Endothelial cell (in vitro differentiated cells): ENCODE data around the gene SNAP29. TPM values are rescaled to one million over a fixed set of nuclear protein-coding genes. Genes with fewer than 3 reads are reported as not detected.
"Not testable (repeated sequence)": the region's sequence is repeated elsewhere in the genome, so short reads cannot be mapped to it uniquely, and the experiment has no call there.

ENCODE experiments used
- DNase-seq: peaks from one replicate; pipeline ENCODE4 v3.0.0; 2021; ENCODE audit warnings: low spot score
- H3K27ac Mint-ChIP-seq: one replicate; pipeline ENCODE4 v1.8.0; 2021; ENCODE audit warnings: mixed read lengths, inconsistent platforms; ENCODE audit not compliant: unreplicated experiment
- H3K27me3 Mint-ChIP-seq: one replicate; pipeline ENCODE4 v1.8.0; 2021; ENCODE audit warnings: mild to moderate bottlenecking, moderate library complexity, mixed read lengths, inconsistent platforms; ENCODE audit not compliant: unreplicated experiment
- H3K36me3 Mint-ChIP-seq: one replicate; pipeline ENCODE4 v1.8.0; 2021; ENCODE audit warnings: mild to moderate bottlenecking, low read depth, mixed read lengths, inconsistent platforms; ENCODE audit not compliant: unreplicated experiment
- H3K4me1 Mint-ChIP-seq: one replicate; pipeline ENCODE4 v1.8.0; 2021; ENCODE audit warnings: mild to moderate bottlenecking, mixed read lengths, inconsistent platforms; ENCODE audit not compliant: unreplicated experiment
- H3K4me3 Mint-ChIP-seq: one replicate; pipeline ENCODE4 v1.8.0; 2021; ENCODE audit warnings: mild to moderate bottlenecking, mixed read lengths, inconsistent platforms; ENCODE audit not compliant: unreplicated experiment
- H3K9me3 Mint-ChIP-seq: one replicate; pipeline ENCODE4 v1.8.0; 2021; ENCODE audit warnings: mixed read lengths, inconsistent platforms; ENCODE audit not compliant: unreplicated experiment
- total RNA-seq: library from RNA; stranded (reverse); fragmentation: NEBNext Ultra II Directional; extraction: Animal tissue kit (Norgen Biotek cat#: 25700); gene quantifications from one replicate; pipeline ENCODE4 v1.2.1, GENCODE V29; 2021; ENCODE audit not compliant: unreplicated experiment
- TF ChIP-seq, protein P1 (sequence below): fragments of 200-600 bp; sonication (generic); IDR thresholded peaks from one replicate; pipeline ENCODE4 v1.5.0; 2021; ENCODE audit warnings: antibody characterized with exemption; ENCODE audit not compliant: unreplicated experiment

Gene SNAP29
- total RNA-seq, 1 donor from 2014 or later = 22.7 TPM

DNA sequence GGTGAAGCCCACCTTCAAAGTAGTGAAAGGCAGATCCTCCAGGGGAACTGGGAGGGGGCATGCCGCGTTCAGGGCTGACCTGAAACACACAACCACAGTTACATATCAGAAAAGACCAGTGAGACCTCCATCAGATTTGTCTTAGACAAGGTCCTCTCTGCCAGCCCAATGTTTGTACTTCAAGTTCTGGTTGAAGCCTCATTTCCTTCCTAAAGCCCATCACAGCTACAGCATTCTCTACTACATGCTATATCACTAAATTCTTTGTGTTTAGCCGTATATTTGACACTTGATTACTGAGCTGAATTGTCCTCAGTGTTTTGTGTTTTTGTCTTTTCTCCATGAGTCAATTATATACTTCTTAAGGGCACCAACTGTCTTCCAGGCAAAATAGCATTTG is 40.3 kb upstream of the SNAP29 start:
- Mint-ChIP-seq H3K27ac (no peak overlapping the region), H3K27me3 (no peaks in the 10 kb centered on the region), H3K4me3 (no peak overlapping the region), H3K9me3 (no peaks in the 10 kb centered on the region), H3K36me3 (peaks cover 28% of the 10 kb centered on the region), H3K4me1 (no peaks in the 10 kb centered on the region)
- no peak for DNase-seq
- TF ChIP-seq, protein P1, sequence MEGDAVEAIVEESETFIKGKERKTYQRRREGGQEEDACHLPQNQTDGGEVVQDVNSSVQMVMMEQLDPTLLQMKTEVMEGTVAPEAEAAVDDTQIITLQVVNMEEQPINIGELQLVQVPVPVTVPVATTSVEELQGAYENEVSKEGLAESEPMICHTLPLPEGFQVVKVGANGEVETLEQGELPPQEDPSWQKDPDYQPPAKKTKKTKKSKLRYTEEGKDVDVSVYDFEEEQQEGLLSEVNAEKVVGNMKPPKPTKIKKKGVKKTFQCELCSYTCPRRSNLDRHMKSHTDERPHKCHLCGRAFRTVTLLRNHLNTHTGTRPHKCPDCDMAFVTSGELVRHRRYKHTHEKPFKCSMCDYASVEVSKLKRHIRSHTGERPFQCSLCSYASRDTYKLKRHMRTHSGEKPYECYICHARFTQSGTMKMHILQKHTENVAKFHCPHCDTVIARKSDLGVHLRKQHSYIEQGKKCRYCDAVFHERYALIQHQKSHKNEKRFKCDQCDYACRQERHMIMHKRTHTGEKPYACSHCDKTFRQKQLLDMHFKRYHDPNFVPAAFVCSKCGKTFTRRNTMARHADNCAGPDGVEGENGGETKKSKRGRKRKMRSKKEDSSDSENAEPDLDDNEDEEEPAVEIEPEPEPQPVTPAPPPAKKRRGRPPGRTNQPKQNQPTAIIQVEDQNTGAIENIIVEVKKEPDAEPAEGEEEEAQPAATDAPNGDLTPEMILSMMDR = no peak

DNA sequence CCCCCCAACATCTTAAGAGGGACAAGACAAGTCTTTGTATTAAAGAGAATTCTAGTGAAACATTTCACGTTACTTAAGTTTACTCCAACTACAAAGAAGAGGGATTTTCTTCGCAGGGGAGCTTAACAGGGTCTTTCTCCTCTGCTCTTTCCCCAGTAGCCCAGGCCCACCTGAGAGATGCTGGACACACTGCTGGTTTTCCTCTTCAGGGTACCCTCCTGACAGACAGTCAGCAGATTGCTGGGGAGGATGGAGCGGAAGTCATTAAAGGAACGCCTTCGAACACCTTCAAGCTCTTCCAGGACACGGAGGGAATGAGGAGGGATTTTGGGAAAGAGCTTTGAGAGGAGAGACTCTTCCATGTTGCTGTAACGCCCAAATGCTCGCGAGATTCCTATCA is 39.3 kb upstream of the SNAP29 start:
- Mint-ChIP-seq H3K9me3 (no peaks in the 10 kb centered on the region), H3K27me3 (no peaks in the 10 kb centered on the region), H3K4me1 (no peaks in the 10 kb centered on the region), H3K36me3 (peaks cover 28% of the 10 kb centered on the region), H3K27ac (no peak overlapping the region), H3K4me3 (no peak overlapping the region)
- TF ChIP-seq, protein P1 = no peak
- no peak for DNase-seq

DNA sequence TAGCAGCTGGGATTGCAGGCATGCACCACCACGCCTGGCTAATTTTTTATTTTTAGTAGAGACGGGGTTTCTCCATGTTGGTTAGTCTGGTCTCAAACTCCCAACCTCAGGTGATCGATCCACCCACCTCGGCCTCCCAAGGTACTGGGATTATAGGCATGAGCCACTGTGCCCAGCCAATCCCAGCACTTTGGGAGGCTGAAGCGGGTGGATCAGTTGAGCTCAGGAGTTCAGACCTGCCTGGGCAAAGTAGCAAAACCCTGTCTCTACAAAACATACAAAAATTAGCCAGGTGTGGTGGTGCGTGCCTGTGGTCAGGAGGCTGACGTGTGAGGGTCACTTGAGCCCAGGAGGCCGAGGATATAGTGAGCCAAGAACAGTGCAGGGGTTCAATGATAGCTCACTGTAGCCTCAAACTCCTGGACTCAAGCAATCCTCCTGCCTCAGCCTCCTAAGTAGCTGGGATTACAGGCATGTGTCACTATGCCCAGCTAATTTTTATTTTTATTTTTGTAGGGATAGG is 37.0 kb upstream of the SNAP29 start:
- DNase-seq, H3K9me3 Mint-ChIP-seq, H3K4me1 Mint-ChIP-seq, H3K4me3 Mint-ChIP-seq, H3K27ac Mint-ChIP-seq, H3K27me3 Mint-ChIP-seq: not testable (repeated sequence)
- peaks cover 22% of the 10 kb centered on the region for H3K36me3 Mint-ChIP-seq

DNA sequence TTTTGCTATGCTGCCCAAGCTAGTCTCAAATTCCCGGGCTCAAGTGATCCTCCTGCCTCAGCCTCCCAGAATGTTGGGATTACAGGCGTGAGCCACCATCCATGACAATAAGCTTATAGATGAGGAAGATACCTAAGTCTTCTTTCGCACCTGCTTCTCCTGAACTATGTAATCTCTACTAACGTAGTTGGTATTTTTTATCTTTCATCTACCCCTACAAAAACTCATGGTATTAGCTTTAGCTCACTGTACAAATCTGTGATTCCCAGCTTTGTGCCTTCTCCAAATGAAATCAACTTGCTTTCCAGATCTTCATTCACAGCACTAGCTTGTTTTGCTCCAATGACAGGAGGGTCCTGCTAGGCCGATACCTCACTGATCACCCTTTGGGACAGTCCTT is 36.6 kb upstream of the SNAP29 start:
- Mint-ChIP-seq H3K9me3 (no peaks in the 10 kb centered on the region), H3K27me3 (no peaks in the 10 kb centered on the region), H3K4me3 (no peak overlapping the region), H3K27ac (no peak overlapping the region), H3K36me3 (peaks cover 17% of the 10 kb centered on the region), H3K4me1 (no peaks in the 10 kb centered on the region)
- TF ChIP-seq, protein P1 = no peak
- no peak for DNase-seq

DNA sequence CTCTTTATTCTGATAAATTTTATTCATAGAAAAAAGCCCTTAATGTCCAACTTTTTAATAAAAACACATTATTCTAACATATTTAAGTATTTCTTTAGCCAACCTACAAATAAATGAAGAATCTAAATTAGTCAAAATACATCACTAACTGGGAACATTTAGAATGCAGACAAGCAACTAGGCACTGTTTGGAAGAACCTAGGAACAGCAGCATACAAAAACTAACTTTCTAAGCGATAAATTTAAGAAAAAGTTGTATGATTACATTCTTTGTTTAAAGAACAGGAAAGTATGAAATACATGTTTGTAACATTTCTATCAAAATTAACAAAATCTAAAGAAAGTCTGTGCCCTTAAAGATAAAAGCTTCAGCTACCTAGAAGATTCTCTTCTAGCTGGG is 35.5 kb upstream of the SNAP29 start:
- no peaks in the 10 kb centered on the region for H3K9me3 Mint-ChIP-seq
- TF ChIP-seq, protein P1 = no peak
- H3K36me3 Mint-ChIP-seq = peaks cover 15% of the 10 kb centered on the region
- H3K4me1 Mint-ChIP-seq = no peaks in the 10 kb centered on the region
- no peak overlapping the region for H3K4me3 Mint-ChIP-seq
- no peaks in the 10 kb centered on the region for H3K27me3 Mint-ChIP-seq
- H3K27ac Mint-ChIP-seq = no peak overlapping the region
- no peak for DNase-seq

DNA sequence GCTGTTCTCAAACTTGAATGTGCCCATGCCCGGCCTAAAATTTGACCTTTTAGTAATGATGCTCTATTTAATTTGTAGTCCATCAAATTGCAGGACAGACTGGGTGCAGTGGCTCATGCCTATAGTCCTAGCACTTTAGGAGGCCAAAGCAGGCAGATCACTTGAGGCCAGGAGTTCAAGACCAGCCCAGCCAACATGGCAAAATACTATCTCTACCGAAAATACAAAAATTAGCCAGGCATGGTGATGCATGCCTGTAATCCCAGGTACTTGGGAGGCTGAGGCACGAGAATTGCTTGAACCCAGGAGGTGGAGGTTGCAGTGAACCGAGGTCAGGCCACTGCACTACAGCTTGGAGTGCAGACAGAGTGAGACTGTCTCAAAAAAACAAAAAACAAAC is 33.6 kb upstream of the SNAP29 start:
- DNase-seq, H3K4me3 Mint-ChIP-seq, H3K4me1 Mint-ChIP-seq, H3K9me3 Mint-ChIP-seq, H3K27ac Mint-ChIP-seq, H3K36me3 Mint-ChIP-seq, H3K27me3 Mint-ChIP-seq: not testable (repeated sequence)
